Breast epithelium (tissue), 3 donors: ENCODE measurements around the gene AMACR.

Source experiments
- CTCF ChIP-seq, 3 donors: fragments of 450-650 bp; IDR thresholded peaks; one replicate each; pipeline ENCODE4 v1.5.1; 2016 to 2017; ENCODE audit warnings: antibody characterized with exemption in 3 of 3, mild to moderate bottlenecking in 3 of 3, moderate library complexity in 3 of 3
- POLR2A ChIP-seq: fragments of 450-650 bp; IDR thresholded peaks from one replicate; pipeline ENCODE4 v1.6.1; 2016; ENCODE audit warnings: antibody characterized with exemption, mild to moderate bottlenecking, moderate library complexity
- POLR2AphosphoS5 ChIP-seq, 3 donors: sonication (generic); formaldehyde crosslinking; IDR thresholded peaks; one replicate each; pipeline ENCODE4 v1.6.1; 2017; ENCODE audit warnings: antibody characterized with exemption in 3 of 3

DNA sequence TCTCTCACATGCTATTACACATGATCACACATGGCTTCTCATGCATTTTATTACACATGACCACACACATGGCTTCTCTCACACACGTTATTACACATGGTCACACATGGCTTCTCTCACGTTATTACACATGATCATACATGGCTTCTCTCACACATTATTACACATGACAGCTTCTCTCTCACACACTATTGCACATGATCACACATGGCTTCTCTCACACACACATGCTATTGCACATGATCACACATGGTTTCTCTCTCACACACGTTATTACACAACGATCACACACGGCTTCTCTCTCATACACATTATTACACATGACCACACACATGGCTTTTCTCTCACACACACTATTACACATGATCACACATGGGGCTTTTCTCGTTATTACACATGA is 22.4 kb downstream of the AMACR start:
- no peak for TF ChIP-seq POLR2A
- no peak for TF ChIP-seq CTCF (IDR thresholded peaks at IDR 0.05)
- no peak for TF ChIP-seq POLR2AphosphoS5 (IDR thresholded peaks at IDR 0.05)
